GM23338 (cell line): ENCODE results near the gene CACNA2D4. TPM values are rescaled to one million over a fixed set of nuclear protein-coding genes. Genes with fewer than 3 reads are reported as not detected.

Experiments
- ATAC-seq: fragments of 200-7000 bp; cut with Tn5 transposase; 3 replicates; pipeline ENCODE4 v1.9.1; 2020
- DNase-seq: peaks from one replicate; pipeline ENCODE4 v3.0.0-alpha.2; 2015; ENCODE audit warnings: low spot score
- H2AFZ ChIP-seq: fragments of 200-600 bp; sonication (generic); 2 replicates; pipeline ENCODE4 v1.8.0; 2016; ENCODE audit warnings: antibody characterized with exemption, mild to moderate bottlenecking, moderate library complexity
- H3F3A ChIP-seq: fragments of 200-600 bp; sonication (generic); replicated peaks from 2 replicates; pipeline ENCODE4 v1.8.0; 2017; ENCODE audit warnings: antibody characterized with exemption, mixed run types, low read depth
- H3K27ac ChIP-seq: fragments of 200-600 bp; sonication (generic); 2 replicates; pipeline ENCODE4 v1.6.1; 2016; ENCODE audit warnings: low read depth
- H3K27me3 ChIP-seq: fragments of 200-600 bp; sonication (generic); 2 replicates; pipeline ENCODE4 v1.8.0; 2016; ENCODE audit warnings: mild to moderate bottlenecking, mixed run types, moderate library complexity; ENCODE audit not compliant: insufficient read depth
- H3K36me3 ChIP-seq: fragments of 200-600 bp; sonication (generic); 2 replicates; pipeline ENCODE4 v1.8.0; 2016; ENCODE audit warnings: mild to moderate bottlenecking; ENCODE audit not compliant: insufficient read depth
- H3K4me1 ChIP-seq: fragments of 200-600 bp; sonication (generic); 2 replicates; pipeline ENCODE4 v1.8.0; 2016; ENCODE audit warnings: mild to moderate bottlenecking, moderate library complexity; ENCODE audit not compliant: insufficient read depth
- H3K4me2 ChIP-seq: fragments of 200-600 bp; sonication (generic); 2 replicates; pipeline ENCODE4 v1.7.1; 2017; ENCODE audit warnings: mixed run types
- H3K4me3 ChIP-seq: fragments of 200-600 bp; sonication (generic); 2 replicates; pipeline ENCODE4 v1.6.1; 2016; ENCODE audit warnings: mixed run types
- H3K79me2 ChIP-seq: fragments of 200-600 bp; sonication (generic); replicated peaks from 2 replicates; pipeline ENCODE4 v1.8.0; 2017; ENCODE audit warnings: mild to moderate bottlenecking; ENCODE audit not compliant: insufficient read depth
- H3K9me2 ChIP-seq: fragments of 200-600 bp; sonication (generic); 2 replicates; pipeline ENCODE4 v1.8.0; 2017; ENCODE audit not compliant: insufficient read depth
- H4K20me1 ChIP-seq: fragments of 200-600 bp; sonication (generic); replicated peaks from 2 replicates; pipeline ENCODE4 v1.8.0; 2017; ENCODE audit warnings: mild to moderate bottlenecking; ENCODE audit not compliant: insufficient read depth
- H3K27ac Mint-ChIP-seq: 2 replicates; pipeline ENCODE4 v1.8.0; 2020; ENCODE audit warnings: inconsistent platforms, mild to moderate bottlenecking, moderate library complexity, mixed read lengths
- H3K27me3 Mint-ChIP-seq: 3 replicates; pipeline ENCODE4 v1.8.0; 2022; ENCODE audit warnings: low read depth, mild to moderate bottlenecking, moderate library complexity, mixed read lengths, inconsistent platforms; ENCODE audit not compliant: insufficient read depth, poor library complexity
- H3K36me3 Mint-ChIP-seq: 3 replicates; pipeline ENCODE4 v1.8.0; 2021; ENCODE audit warnings: low read depth, mild to moderate bottlenecking, inconsistent platforms, moderate library complexity, mixed read lengths
- H3K4me1 Mint-ChIP-seq: 3 replicates; pipeline ENCODE4 v1.8.0; 2020; ENCODE audit warnings: mild to moderate bottlenecking, inconsistent platforms, mixed read lengths
- H3K4me3 Mint-ChIP-seq: 3 replicates; pipeline ENCODE4 v1.8.0; 2021; ENCODE audit warnings: moderate library complexity, mild to moderate bottlenecking, inconsistent platforms, mixed read lengths
- H3K9me3 Mint-ChIP-seq: 3 replicates; pipeline ENCODE4 v1.8.0; 2020; ENCODE audit warnings: moderate library complexity, mild to moderate bottlenecking, inconsistent platforms, mixed read lengths
- CREB1 ChIP-seq: fragments of 250-450 bp; sonication (Bioruptor Pico); IDR thresholded peaks from 2 replicates; pipeline ENCODE4 v1.5.0; 2020; ENCODE audit warnings: low read depth, mild to moderate bottlenecking, moderate library complexity
- EZH2 ChIP-seq: fragments of 200-600 bp; sonication (generic); IDR thresholded peaks from one replicate; pipeline ENCODE4 v1.8.0; 2017; ENCODE audit warnings: antibody characterized with exemption, mild to moderate bottlenecking, low read depth; ENCODE audit not compliant: unreplicated experiment
- JUNB ChIP-seq: IDR thresholded peaks from one replicate; pipeline ENCODE4 v1.6.1; 2016; ENCODE audit warnings: antibody characterized with exemption; ENCODE audit not compliant: unreplicated experiment
- STAT1 ChIP-seq: IDR thresholded peaks from one replicate; pipeline ENCODE4 v1.6.1; 2016; ENCODE audit warnings: antibody characterized with exemption; ENCODE audit not compliant: unreplicated experiment
- ZNF462 ChIP-seq: fragments of 250-450 bp; sonication (Bioruptor Pico); IDR thresholded peaks from 2 replicates; pipeline ENCODE4 v1.5.0; 2020; ENCODE audit warnings: mild to moderate bottlenecking, moderate library complexity
- polyA plus RNA-seq: library from polyadenylated mRNA; unstranded; fragments of >200 nt; fragmentation: Nextera tagmentation; extraction: Ambion mirVana; gene quantifications from 2 replicates; pipeline ENCODE4 v1.2.1, GENCODE V29; 2016
- total RNA-seq: library from RNA; depleted of rRNA; stranded (reverse); fragments of >200 nt; shearing (Covaris generic); gene quantifications from 2 replicates; pipeline ENCODE4 v1.2.3, GENCODE V29; 2014
- TF ChIP-seq, protein P1 (sequence below), 2 experiments: fragments of 200-600 bp in 1 of 2; sonication (generic) in 1 of 2; conservative IDR thresholded peaks; 2 replicates each; pipeline versions ENCODE4 v1.5.1 to v1.6.1; 2016 to 2017; ENCODE audit warnings: antibody characterized with exemption in 2 of 2, low read depth in 2 of 2, mild to moderate bottlenecking in 2 of 2, moderate library complexity in 1 of 2

CACNA2D4 gene
- total and polyA plus RNA-seq, 2 experiments from 2014 or later, result 0.07 to 0.24 TPM

- Histone ChIP-seq H3K27ac (no peak overlapping the region), H2AFZ (peak overlapping the region; percentile 83; the same call in 1 of the 2 replicates), H3K79me2 (no peaks in the 10 kb centered on the region), H3K9me2 (no peaks in the 10 kb centered on the region), H3K4me3 (peak overlapping the region; percentile 67; the same call in 1 of the 2 replicates), H3F3A (no peaks in the 10 kb centered on the region), H3K36me3 (no peaks in the 10 kb centered on the region), H4K20me1 (no peaks in the 10 kb centered on the region), H3K4me1 (peaks cover 11% of the 10 kb centered on the region; the same call in 1 of the 2 replicates), H3K4me2 (peak overlapping the region; percentile 83), H3K27me3 (peaks cover 5% of the 10 kb centered on the region)
- H3K27me3 Mint-ChIP-seq, result peaks cover 12% of the 10 kb centered on the region
- peaks cover 42% of the 10 kb centered on the region for H3K4me1 Mint-ChIP-seq
- TF ChIP-seq JUNB (no peak), EZH2 (no peak), CREB1 (CRISPR knock-in tag) (no peak), ZNF462 (CRISPR knock-in tag) (no peak), STAT1 (no peak)
- TF ChIP-seq, protein P1, sequence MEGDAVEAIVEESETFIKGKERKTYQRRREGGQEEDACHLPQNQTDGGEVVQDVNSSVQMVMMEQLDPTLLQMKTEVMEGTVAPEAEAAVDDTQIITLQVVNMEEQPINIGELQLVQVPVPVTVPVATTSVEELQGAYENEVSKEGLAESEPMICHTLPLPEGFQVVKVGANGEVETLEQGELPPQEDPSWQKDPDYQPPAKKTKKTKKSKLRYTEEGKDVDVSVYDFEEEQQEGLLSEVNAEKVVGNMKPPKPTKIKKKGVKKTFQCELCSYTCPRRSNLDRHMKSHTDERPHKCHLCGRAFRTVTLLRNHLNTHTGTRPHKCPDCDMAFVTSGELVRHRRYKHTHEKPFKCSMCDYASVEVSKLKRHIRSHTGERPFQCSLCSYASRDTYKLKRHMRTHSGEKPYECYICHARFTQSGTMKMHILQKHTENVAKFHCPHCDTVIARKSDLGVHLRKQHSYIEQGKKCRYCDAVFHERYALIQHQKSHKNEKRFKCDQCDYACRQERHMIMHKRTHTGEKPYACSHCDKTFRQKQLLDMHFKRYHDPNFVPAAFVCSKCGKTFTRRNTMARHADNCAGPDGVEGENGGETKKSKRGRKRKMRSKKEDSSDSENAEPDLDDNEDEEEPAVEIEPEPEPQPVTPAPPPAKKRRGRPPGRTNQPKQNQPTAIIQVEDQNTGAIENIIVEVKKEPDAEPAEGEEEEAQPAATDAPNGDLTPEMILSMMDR (conservative IDR thresholded peaks at IDR 0.05; ENCODE audit: low read depth in 2 of 2), result peak in 1 of 2 experiments; percentile 18; a peak in 1 of 4 replicates
- no peaks in the 10 kb centered on the region; the same call in 2 of the 3 replicates for H3K36me3 Mint-ChIP-seq
- no peak for DNase-seq
- ATAC-seq, result no peak
- no peaks in the 10 kb centered on the region; the same call in 2 of the 3 replicates for H3K9me3 Mint-ChIP-seq
- H3K27ac Mint-ChIP-seq, result no peak overlapping the region
- H3K4me3 Mint-ChIP-seq, result peak overlapping the region; percentile 71
Observed at GRCh38 chr12:1795221-1795784, 123.1 kb downstream of the CACNA2D4 start.
